T-helper 1 cell treated with Interleukin-12 subunit alpha and Interleukin-12 subunit beta and Interleukin-4 antibody, amounts not matched to agents 30 μg/mL and 1 μg/mL, for 36 hours (primary cell): ENCODE results near the gene SELENON.

Experiments
- H3K27ac Mint-ChIP-seq: one replicate; pipeline ENCODE4 v1.8.0; 2021; ENCODE audit warnings: mild to moderate bottlenecking, mixed read lengths
- H3K27me3 Mint-ChIP-seq: one replicate; pipeline ENCODE4 v1.8.0; 2021; ENCODE audit warnings: low read depth, mixed read lengths
- H3K36me3 Mint-ChIP-seq: one replicate; pipeline ENCODE4 v1.8.0; 2021; ENCODE audit warnings: low read depth, mixed read lengths
- H3K4me1 Mint-ChIP-seq: one replicate; pipeline ENCODE4 v1.8.0; 2021; ENCODE audit warnings: low read depth, mixed read lengths
- H3K4me3 Mint-ChIP-seq: one replicate; pipeline ENCODE4 v1.8.0; 2021; ENCODE audit warnings: mild to moderate bottlenecking, moderate library complexity, mixed read lengths
- H3K9me3 Mint-ChIP-seq: one replicate; pipeline ENCODE4 v1.8.0; 2021; ENCODE audit warnings: mixed read lengths

The SELENON gene

DNA sequence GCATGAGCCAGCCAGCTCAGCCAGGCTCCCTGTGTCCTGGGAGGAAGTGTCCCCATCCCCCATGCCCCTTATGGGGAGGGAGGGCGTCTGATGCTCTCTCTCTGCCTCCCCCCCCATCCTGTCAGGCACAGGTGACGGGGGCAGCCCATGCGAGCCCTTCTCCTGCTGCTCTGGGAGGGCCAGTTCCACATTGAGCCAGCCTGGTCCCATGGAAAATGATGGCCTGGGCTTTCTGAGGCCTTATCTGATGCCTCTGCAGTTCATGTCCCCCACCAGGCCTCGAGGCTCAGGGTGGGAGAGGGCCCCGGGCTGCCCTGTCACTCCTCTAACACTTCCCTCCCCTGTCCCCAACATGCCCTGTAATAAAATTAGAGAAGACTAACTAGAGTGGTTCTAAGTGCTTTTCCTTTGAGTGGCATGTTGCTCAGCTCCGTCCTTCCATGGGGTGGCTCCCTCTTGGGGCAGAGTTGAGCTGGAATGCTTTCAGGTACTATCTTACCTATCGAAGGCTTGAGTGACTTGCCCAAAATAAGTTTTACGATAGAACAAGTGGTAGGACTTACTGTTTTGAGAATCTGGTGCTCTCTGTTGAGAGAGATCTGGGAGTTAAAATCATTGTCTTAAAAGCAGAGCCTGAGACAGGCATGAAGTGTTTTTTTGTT is 18.0 kb downstream of the SELENON start:
- no peaks in the 10 kb centered on the region for H3K9me3 Mint-ChIP-seq
- peak overlapping the region; percentile 98 for H3K4me3 Mint-ChIP-seq
- H3K27ac Mint-ChIP-seq = peak overlapping the region; percentile 76
- H3K4me1 Mint-ChIP-seq = peaks cover 27% of the 10 kb centered on the region
- peaks cover 5% of the 10 kb centered on the region for H3K36me3 Mint-ChIP-seq
- no peaks in the 10 kb centered on the region for H3K27me3 Mint-ChIP-seq

GRCh38 chr1:25818569-25818968 is 18.6 kb downstream of the SELENON start:
- H3K4me3 Mint-ChIP-seq = peak overlapping the region; percentile 98
- no peaks in the 10 kb centered on the region for H3K9me3 Mint-ChIP-seq
- H3K36me3 Mint-ChIP-seq = peaks cover 5% of the 10 kb centered on the region
- H3K27me3 Mint-ChIP-seq = no peaks in the 10 kb centered on the region
- H3K27ac Mint-ChIP-seq = peak overlapping the region; percentile 76
- H3K4me1 Mint-ChIP-seq = peaks cover 27% of the 10 kb centered on the region

- Mint-ChIP-seq H3K4me3 (peak within 1 kb of the TSS; percentile 99), H3K9me3 (no peaks in the 10 kb centered on the region), H3K27me3 (no peaks in the 10 kb centered on the region), H3K4me1 (peaks cover 27% of the 10 kb centered on the region), H3K27ac (peak within 1 kb of the TSS; percentile 97), H3K36me3 (peaks cover 5% of the 10 kb centered on the region)
Measured at GRCh38 chr1:25819491-25820246, 19.7 kb downstream of the SELENON start, which contains the start of gene MTFR1L. MTFR1L (plus strand) TSS chr1:25819954; CDS start chr1:25823105, 3,151 bp downstream.

DNA sequence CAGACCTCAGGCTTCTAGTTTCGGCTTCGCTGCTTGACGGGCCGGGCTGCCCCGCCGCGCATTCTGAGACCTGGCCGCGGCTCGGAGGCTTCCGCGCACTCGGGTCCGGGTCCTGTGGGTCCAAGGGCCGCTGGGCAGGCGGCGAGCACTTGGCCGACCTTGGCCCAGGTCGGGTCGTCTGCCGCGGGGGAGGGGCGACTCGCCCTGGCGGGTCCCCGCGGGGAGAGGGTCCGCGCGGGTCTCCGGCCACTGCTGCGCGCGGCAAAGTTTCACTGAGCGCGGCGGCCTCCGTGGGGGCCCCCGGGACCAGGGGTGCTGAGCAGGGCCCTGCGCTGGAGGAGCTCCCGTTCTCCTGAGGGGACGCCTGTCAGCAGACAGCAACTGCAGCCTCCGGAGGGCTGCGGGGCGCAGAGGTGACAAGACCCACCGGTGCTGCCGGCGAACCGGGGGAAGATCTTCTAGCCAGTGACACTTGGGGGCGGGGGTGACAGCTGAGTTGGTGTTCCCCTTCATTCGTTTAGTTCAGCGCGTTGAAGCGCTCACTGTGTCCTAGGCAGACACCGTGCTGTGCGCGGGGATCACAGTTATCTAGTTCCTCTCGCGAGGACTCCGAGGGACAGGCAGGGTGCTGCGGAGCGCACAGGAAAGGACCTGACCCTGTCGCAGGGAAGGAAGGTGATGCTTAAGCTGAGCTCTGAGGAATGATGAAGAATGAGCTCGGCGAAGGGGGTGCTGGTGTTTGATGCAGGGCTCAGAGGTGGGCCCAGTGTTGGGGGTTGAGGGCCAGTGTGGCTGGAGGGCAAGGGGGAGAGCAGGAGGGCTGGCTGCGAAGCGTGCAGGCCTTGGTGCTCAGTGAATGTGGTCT is 20.5 kb downstream of the SELENON start:
- peak overlapping the region; percentile 99 for H3K4me3 Mint-ChIP-seq
- peaks cover 5% of the 10 kb centered on the region for H3K36me3 Mint-ChIP-seq
- peaks cover 27% of the 10 kb centered on the region for H3K4me1 Mint-ChIP-seq
- H3K27ac Mint-ChIP-seq = peak overlapping the region; percentile 97
- no peaks in the 10 kb centered on the region for H3K9me3 Mint-ChIP-seq
- H3K27me3 Mint-ChIP-seq = no peaks in the 10 kb centered on the region

DNA sequence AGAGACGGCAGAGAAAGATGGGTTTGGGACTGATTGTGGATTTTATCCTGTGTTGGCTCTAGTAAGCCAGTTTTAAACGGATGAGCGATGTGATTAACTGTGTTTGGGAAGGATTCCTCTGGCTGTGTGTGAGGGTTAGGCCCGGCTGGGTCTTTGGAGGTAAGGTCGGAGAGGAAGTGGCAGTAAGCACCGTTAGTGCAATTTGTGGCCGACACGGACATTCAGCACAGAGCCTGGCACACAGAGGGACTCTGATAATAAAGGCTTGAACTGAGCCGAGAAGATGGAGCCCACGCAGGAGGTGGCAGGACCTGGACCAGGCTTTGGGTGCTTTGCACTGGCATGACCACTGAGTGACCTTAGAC is 21.1 kb downstream of the SELENON start:
- H3K4me1 Mint-ChIP-seq = peaks cover 27% of the 10 kb centered on the region
- no peaks in the 10 kb centered on the region for H3K27me3 Mint-ChIP-seq
- H3K36me3 Mint-ChIP-seq = peaks cover 6% of the 10 kb centered on the region
- peak overlapping the region; percentile 99 for H3K4me3 Mint-ChIP-seq
- H3K9me3 Mint-ChIP-seq = no peaks in the 10 kb centered on the region
- H3K27ac Mint-ChIP-seq = peak overlapping the region; percentile 97

DNA sequence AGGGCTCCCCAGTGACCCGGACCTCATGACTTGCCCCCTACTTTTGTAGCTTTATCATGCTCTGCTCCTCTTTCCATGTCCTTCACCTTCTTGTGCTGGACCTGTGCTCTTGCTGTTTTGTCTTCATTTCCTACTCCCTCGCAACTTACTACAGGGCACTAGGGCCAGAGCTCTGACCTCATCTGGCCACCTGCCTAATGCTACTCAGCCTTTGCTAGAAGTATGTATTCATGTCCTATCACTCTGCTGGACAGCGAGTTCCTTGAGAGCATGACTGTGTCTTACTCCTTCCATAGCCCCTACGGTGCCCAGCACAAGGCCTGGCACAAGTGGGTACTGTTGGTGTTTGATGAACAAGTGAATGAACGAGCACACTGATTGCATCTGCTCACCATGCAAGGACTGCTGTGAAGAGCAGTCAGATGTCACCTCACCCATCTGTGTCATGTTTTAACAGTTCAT is 21.7 kb downstream of the SELENON start:
- Mint-ChIP-seq H3K27me3 (no peaks in the 10 kb centered on the region), H3K36me3 (peaks cover 9% of the 10 kb centered on the region), H3K4me3 (peak overlapping the region; percentile 99), H3K9me3 (no peaks in the 10 kb centered on the region), H3K27ac (peak overlapping the region; percentile 97), H3K4me1 (peaks cover 27% of the 10 kb centered on the region)

DNA sequence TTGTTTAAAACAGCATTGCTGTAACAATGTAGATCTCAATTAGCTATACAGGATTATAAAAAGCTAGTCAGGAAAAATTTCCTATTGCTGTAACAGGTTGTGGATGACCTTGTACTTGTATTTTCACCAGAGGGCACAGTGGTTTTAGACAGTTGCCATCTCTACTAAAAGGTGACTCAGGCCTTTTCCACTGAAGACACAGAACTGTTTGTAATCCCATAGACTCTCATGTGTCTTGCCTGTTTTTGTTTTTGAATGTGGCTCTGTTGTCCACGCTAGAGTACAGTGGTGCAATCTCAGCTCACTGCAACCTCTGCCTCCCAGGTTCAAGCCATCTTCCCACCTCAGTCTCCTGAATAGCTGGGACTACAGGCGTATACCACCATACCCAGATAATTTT is 25.6 kb downstream of the SELENON start:
- H3K27me3 Mint-ChIP-seq = no peaks in the 10 kb centered on the region
- H3K4me3 Mint-ChIP-seq = no peak overlapping the region
- H3K4me1 Mint-ChIP-seq = peaks cover 13% of the 10 kb centered on the region
- H3K36me3 Mint-ChIP-seq = peaks cover 25% of the 10 kb centered on the region
- H3K27ac Mint-ChIP-seq = no peak overlapping the region
- no peaks in the 10 kb centered on the region for H3K9me3 Mint-ChIP-seq

- H3K4me3 Mint-ChIP-seq = no peak overlapping the region
- no peak overlapping the region for H3K27ac Mint-ChIP-seq
- peaks cover 29% of the 10 kb centered on the region for H3K36me3 Mint-ChIP-seq
- H3K9me3 Mint-ChIP-seq = no peaks in the 10 kb centered on the region
- peaks cover 4% of the 10 kb centered on the region for H3K4me1 Mint-ChIP-seq
- H3K27me3 Mint-ChIP-seq = no peaks in the 10 kb centered on the region
Measured at GRCh38 chr1:25826571-25826970, 26.6 kb downstream of the SELENON start.

GRCh38 chr1:25828491-25828890 is 28.5 kb downstream of the SELENON start:
- H3K27ac Mint-ChIP-seq = no peak overlapping the region
- no peaks in the 10 kb centered on the region for H3K27me3 Mint-ChIP-seq
- no peak overlapping the region for H3K4me3 Mint-ChIP-seq
- H3K36me3 Mint-ChIP-seq = peaks cover 37% of the 10 kb centered on the region
- H3K4me1 Mint-ChIP-seq = peaks cover 3% of the 10 kb centered on the region
- H3K9me3 Mint-ChIP-seq = no peaks in the 10 kb centered on the region

- no peaks in the 10 kb centered on the region for H3K9me3 Mint-ChIP-seq
Measured at GRCh38 chr1:25829046-25829445, 29.1 kb downstream of the SELENON start.

DNA sequence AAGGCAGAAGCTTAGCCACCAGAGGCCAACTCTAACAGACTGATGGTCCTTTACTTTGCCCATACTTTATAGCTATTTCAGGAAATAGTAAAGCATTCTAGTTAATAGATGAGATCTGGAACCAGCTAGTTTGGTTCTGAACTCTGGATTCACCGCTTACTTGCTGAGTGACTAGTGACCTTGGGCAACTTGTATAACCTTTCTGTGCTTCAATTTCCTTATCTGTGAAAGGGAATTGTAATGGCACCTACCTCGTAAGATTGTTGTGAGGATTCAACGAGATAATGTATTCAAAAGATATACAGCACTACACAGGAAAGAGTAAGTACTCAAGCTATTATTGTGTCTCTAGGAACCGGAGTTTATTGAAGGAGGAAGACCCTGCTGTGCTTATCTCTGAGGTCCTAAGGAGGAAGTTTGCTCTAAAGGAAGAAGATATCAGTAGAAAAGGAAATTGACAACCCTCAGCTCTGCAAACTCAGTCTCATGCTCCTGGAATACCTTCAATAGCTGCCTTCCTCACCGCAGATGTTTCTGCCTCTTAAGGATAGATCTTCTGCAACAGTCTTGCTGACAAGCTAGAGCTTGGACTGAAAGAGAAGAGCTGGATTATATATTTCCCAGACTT is 31.7 kb downstream of the SELENON start:
- H3K27ac Mint-ChIP-seq = no peak overlapping the region

More at GRCh38 chr1:25829046-25829445, 29.1 kb downstream of the SELENON start:
- peaks cover 37% of the 10 kb centered on the region for H3K36me3 Mint-ChIP-seq
- H3K4me3 Mint-ChIP-seq = no peak overlapping the region
- peaks cover 3% of the 10 kb centered on the region for H3K4me1 Mint-ChIP-seq
- no peaks in the 10 kb centered on the region for H3K27me3 Mint-ChIP-seq
- H3K27ac Mint-ChIP-seq = no peak overlapping the region

GRCh38 chr1:25832336-25833037 is 32.5 kb downstream of the SELENON start:
- Mint-ChIP-seq H3K27ac (no peak overlapping the region), H3K27me3 (no peaks in the 10 kb centered on the region), H3K36me3 (peaks cover 44% of the 10 kb centered on the region)

More for the DNA sequence above, 31.7 kb downstream of the SELENON start:
- no peak overlapping the region for H3K4me3 Mint-ChIP-seq
- H3K9me3 Mint-ChIP-seq = no peaks in the 10 kb centered on the region
- peaks cover 44% of the 10 kb centered on the region for H3K36me3 Mint-ChIP-seq
- H3K27me3 Mint-ChIP-seq = no peaks in the 10 kb centered on the region
- H3K4me1 Mint-ChIP-seq = peaks cover 6% of the 10 kb centered on the region

DNA sequence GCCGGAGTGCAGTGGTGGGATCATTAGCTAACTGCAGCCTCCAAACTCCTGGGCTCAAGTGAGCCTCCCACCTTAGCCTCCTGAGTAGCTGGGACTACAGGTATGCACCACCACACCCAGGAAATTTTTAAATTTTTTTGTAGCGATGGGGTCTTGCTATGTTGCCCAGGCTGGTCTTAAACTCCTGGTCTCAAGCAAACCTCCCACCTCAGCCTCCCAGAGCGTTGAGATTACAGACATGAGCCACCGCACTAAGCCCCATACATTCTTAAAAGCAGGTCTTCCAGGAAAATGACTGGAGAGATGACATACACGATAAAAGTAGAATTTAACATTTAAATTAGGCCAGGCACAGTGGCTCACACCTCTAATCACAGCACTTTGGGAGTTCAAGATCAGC is 33.2 kb downstream of the SELENON start:
- no peak overlapping the region for H3K4me3 Mint-ChIP-seq
- peaks cover 6% of the 10 kb centered on the region for H3K4me1 Mint-ChIP-seq
- peaks cover 41% of the 10 kb centered on the region for H3K36me3 Mint-ChIP-seq
- H3K9me3 Mint-ChIP-seq = no peaks in the 10 kb centered on the region
- H3K27ac Mint-ChIP-seq = no peak overlapping the region
- no peaks in the 10 kb centered on the region for H3K27me3 Mint-ChIP-seq

More at GRCh38 chr1:25832336-25833037, 32.5 kb downstream of the SELENON start:
- no peak overlapping the region for H3K4me3 Mint-ChIP-seq
- no peaks in the 10 kb centered on the region for H3K9me3 Mint-ChIP-seq
- H3K4me1 Mint-ChIP-seq = peaks cover 6% of the 10 kb centered on the region
